ENCODE measurements around the gene APBA2. TPM values are rescaled to one million over a fixed set of nuclear protein-coding genes. Genes with fewer than 3 reads are reported as not detected.

APBA2 gene
- total RNA-seq, 4 donors from 2014 or later, result 1.1 to 2.4 (median 1.3) TPM

- TF ChIP-seq CTCF (IDR thresholded peaks at IDR 0.05; ENCODE audit: low read depth), result no peak
Measured at GRCh38 chr15:28967990-28968389, 82.2 kb downstream of the APBA2 start.

- TF ChIP-seq CTCF (IDR thresholded peaks at IDR 0.05; ENCODE audit: low read depth), result no peak
Measured at GRCh38 chr15:28969511-28970085, 83.8 kb downstream of the APBA2 start.

GRCh38 chr15:28974142-28974541, 88.4 kb downstream of the APBA2 start:
- TF ChIP-seq CTCF (IDR thresholded peaks at IDR 0.05; ENCODE audit: low read depth), result no peak

- no peak for TF ChIP-seq CTCF (IDR thresholded peaks at IDR 0.05; ENCODE audit: low read depth)
Measured at GRCh38 chr15:28975766-28976179, 90.0 kb downstream of the APBA2 start.

- no peak for TF ChIP-seq CTCF (IDR thresholded peaks at IDR 0.05; ENCODE audit: low read depth)
Measured at GRCh38 chr15:28977377-28978010, 91.7 kb downstream of the APBA2 start.

GRCh38 chr15:28978011-28978378, 92.2 kb downstream of the APBA2 start:
- no peak for TF ChIP-seq CTCF (IDR thresholded peaks at IDR 0.05; ENCODE audit: low read depth)

- no peak for TF ChIP-seq CTCF (IDR thresholded peaks at IDR 0.05; ENCODE audit: low read depth)
Measured at GRCh38 chr15:28978661-28979060, 92.9 kb downstream of the APBA2 start.

All from subcutaneous adipose tissue (tissue), 4 donors.